ENCODE results near the gene DYNC1I2. TPM values are rescaled to one million over a fixed set of nuclear protein-coding genes. Genes with fewer than 3 reads are reported as not detected.
A peak's percentile ranks its signal among the peaks of the same experiment; 100 is the strongest.

The DYNC1I2 gene
- polyA plus RNA-seq, 1 donor = 88.6 TPM

GRCh38 chr2:171785450-171785849, 98.2 kb downstream of the DYNC1I2 start:
- DNase-seq = no peak

- DNase-seq = no peak
These were observed 100.2 kb downstream of the DYNC1I2 start for GRCh38 chr2:171787333-171788072.

- DNase-seq = no peak
These were observed 101.2 kb downstream of the DYNC1I2 start for GRCh38 chr2:171788316-171788993.

- no peak for DNase-seq
These were observed 102.7 kb downstream of the DYNC1I2 start for GRCh38 chr2:171789956-171790355.

GRCh38 chr2:171791361-171791760, 104.1 kb downstream of the DYNC1I2 start:
- DNase-seq = peak; percentile 19

GRCh38 chr2:171792157-171792556, 104.9 kb downstream of the DYNC1I2 start:
- no peak for DNase-seq

GRCh38 chr2:171792886-171793580, 105.8 kb downstream of the DYNC1I2 start:
- DNase-seq = no peak

GRCh38 chr2:171793691-171794678, 106.7 kb downstream of the DYNC1I2 start:
- no peak for DNase-seq

- DNase-seq = no peak
These were observed 107.6 kb downstream of the DYNC1I2 start for GRCh38 chr2:171794918-171795317.

Other genes with a start within 250 kb of the DYNC1I2 start
- 73.0 TPM for gene CYBRD1, start 165.0 kb upstream of the DYNC1I2 start, polyA plus RNA-seq (ENCODE audit: insufficient read length)
- 23.6 TPM for gene SLC25A12, start 206.8 kb downstream of the DYNC1I2 start, polyA plus RNA-seq (ENCODE audit: insufficient read length)
- 31.9 TPM for gene HAT1, start 235.0 kb downstream of the DYNC1I2 start, polyA plus RNA-seq (ENCODE audit: insufficient read length)

Data from hindlimb muscle (tissue), 1 donor.